BJ (cell line): ENCODE data around the gene PDE4C. TPM values are rescaled to one million over a fixed set of nuclear protein-coding genes. Genes with fewer than 3 reads are reported as not detected.

Experiments used
- CTCF ChIA-PET: fragments of 350-600 bp; formaldehyde crosslinking; extraction: SDS; loops from one replicate; lab custom pipeline; 2021; ENCODE audit warnings: antibody characterized with exemption, inconsistent platforms; lab: Yijun Ruan, JAX
- POLR2A ChIA-PET: fragments of 300-600 bp; sonication (Branson Sonifier 250); formaldehyde crosslinking; extraction: SDS; loops from one replicate; lab custom pipeline; 2021; ENCODE audit warnings: antibody characterized with exemption; lab: Charles Lee
- DNase-seq: peaks from one replicate; pipeline ENCODE4 v3.0.0-alpha.2; 2011; ENCODE audit warnings: low read depth
- H3K27me3 ChIP-seq: 2 replicates; pipeline ENCODE4 v1.6.0; 2011; ENCODE audit warnings: low read length; ENCODE audit not compliant: control insufficient read depth, insufficient read depth
- H3K36me3 ChIP-seq: 2 replicates; pipeline ENCODE4 v1.5.1; 2011; ENCODE audit warnings: low read length; ENCODE audit not compliant: control insufficient read depth, insufficient read depth
- H3K4me3 ChIP-seq: 2 replicates; pipeline ENCODE4 v1.5.1; 2011; ENCODE audit warnings: low read depth, mild to moderate bottlenecking, control low read depth, low read length
- CTCF ChIP-seq: IDR thresholded peaks from 2 replicates; pipeline ENCODE4 v1.5.1; 2011; ENCODE audit warnings: low read depth, mild to moderate bottlenecking, control low read depth, inconsistent platforms, low read length, moderate library complexity; ENCODE audit not compliant: insufficient read depth
- polyA plus RNA-seq: library from polyadenylated mRNA; depleted of rRNA; stranded (reverse); fragments of >200 nt; gene quantifications from 2 replicates; pipeline ENCODE4 v1.2.3, GENCODE V29; 2011

Gene PDE4C
- polyA plus RNA-seq, 1 experiment = 0.06 TPM

GRCh38 chr19:18233224-18233825, 7.1 kb upstream of the PDE4C start:
- H3K27me3 ChIP-seq = peaks cover 6% of the 10 kb centered on the region
- CTCF ChIA-PET = interaction anchor here (0.6 to 1.7 kb wide), 3 partner anchors 19 to 999 kb away, joined by 3 to 7 read pairs (median 3); no protein-coding TSS in a partner anchor
- no peak for TF ChIP-seq CTCF

DNA sequence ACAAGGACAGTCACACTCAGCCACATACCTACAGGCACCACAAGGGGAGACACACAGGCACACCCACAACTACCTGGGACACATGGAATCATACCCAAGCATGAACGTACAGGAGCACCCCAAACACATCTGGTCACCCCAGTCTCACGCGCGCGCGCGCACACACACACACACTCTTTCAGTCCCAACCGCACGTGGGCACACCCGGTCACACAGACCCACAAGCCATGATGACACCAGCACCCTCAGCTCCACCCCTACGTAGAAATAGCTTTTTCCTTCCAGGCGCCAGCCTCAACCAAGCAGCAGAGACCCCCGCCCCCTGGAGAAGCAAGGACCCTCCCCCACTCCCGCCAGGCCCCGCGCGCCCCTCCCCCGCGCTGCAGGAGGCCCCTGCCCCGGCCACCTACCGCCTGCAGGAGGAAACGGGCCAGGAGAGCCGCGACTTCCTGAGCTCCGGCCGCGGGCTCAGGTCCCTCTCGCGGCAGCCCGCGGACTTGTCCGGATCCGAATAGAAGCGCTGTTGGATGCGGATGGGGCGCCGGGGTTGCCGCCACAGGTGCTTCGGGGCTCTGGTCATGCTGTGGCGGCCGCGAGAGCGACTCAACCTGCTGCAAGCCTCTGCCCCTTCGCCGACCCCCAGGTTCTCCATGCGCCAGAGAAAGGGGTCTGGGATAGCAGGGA, 6.4 kb upstream of the PDE4C start:
- ChIA-PET CTCF (interaction anchor here (1.4 to 1.7 kb wide), 2 partner anchors 19 to 25 kb away, joined by 3 to 7 read pairs; no protein-coding TSS in a partner anchor), POLR2A (no interaction called here)
- 0 out of 2 replicates have a peak, but pooled peaks have one; percentile 11 for TF ChIP-seq CTCF
- peaks cover 6% of the 10 kb centered on the region for H3K27me3 ChIP-seq
- H3K36me3 ChIP-seq = no peaks in the 10 kb centered on the region
- no peak overlapping the region for H3K4me3 ChIP-seq
- no peak for DNase-seq

More at GRCh38 chr19:18233224-18233825, 7.1 kb upstream of the PDE4C start:
- no peak for DNase-seq
- POLR2A ChIA-PET = no interaction called here
- H3K36me3 ChIP-seq = no peaks in the 10 kb centered on the region
- no peak overlapping the region for H3K4me3 ChIP-seq

DNA sequence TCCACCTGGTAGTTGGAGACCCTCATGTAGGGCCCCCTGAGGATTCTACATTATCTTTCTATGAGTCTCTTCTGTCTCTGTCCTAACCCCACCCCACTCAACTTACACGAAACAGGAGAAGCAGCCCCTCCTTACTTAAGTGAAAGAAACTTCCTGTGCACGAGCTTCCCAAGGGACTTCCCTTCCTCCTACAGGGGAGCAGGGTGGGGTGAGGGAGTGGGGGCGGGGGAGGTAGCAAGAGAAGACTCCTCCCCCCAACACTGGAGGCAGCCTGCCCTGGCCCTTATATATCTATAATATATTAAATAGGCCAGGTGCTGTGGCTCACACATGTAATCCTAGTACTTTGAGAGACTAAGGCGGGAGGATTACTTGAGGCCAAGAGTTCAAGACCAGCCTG, 5.5 kb upstream of the PDE4C start:
- no peaks in the 10 kb centered on the region for H3K36me3 ChIP-seq
- ChIA-PET POLR2A (no interaction called here), CTCF (interaction anchor here (1.4 kb wide), 1 partner anchor 47 kb away, joined by 3 read pairs; no protein-coding TSS in a partner anchor)
- H3K4me3 ChIP-seq = no peak overlapping the region
- no peak for DNase-seq
- no peak for TF ChIP-seq CTCF
- peaks cover 6% of the 10 kb centered on the region for H3K27me3 ChIP-seq

GRCh38 chr19:18230941-18231734, 4.9 kb upstream of the PDE4C start:
- Histone ChIP-seq H3K4me3 (no peak overlapping the region), H3K36me3 (no peaks in the 10 kb centered on the region), H3K27me3 (peaks cover 8% of the 10 kb centered on the region)
- ChIA-PET POLR2A (no interaction called here), CTCF (interaction anchor here (1.3 to 1.4 kb wide), 2 partner anchors 21 to 47 kb away, joined by 3 to 12 read pairs; no protein-coding TSS in a partner anchor)
- no peak for TF ChIP-seq CTCF
- DNase-seq = no peak
